Right lobe of liver (tissue), 6 donors: ENCODE data around the gene CREB3L2. TPM values are rescaled to one million over a fixed set of nuclear protein-coding genes. Genes with fewer than 3 reads are reported as not detected.

Source experiments
- ATAC-seq, 4 donors: fragments of 200-7000 bp; cut with Tn5 transposase; one replicate each; pipeline ENCODE4 v1.9.1; 2020; ENCODE audit warnings: mild to moderate bottlenecking in 4 of 4, moderate library complexity in 4 of 4
- DNase-seq, 3 donors: peaks; one replicate each; pipeline ENCODE4 v3.0.0-alpha.2; 2020
- H3K27ac ChIP-seq, 3 donors: fragments of 200-600 bp; one replicate each; pipeline ENCODE4 v1.8.0; 2022
- H3K27me3 ChIP-seq, 2 donors: fragments of 200-600 bp; one replicate each; pipeline ENCODE4 v1.8.0; 2022
- H3K36me3 ChIP-seq, 4 donors: fragments of 200-600 bp; sonication (generic) in 1 of 4; one replicate each; pipeline versions ENCODE4 v1.5.1 to v1.8.0; 2017 to 2022; ENCODE audit warnings: control low read depth in 1 of 4
- H3K4me1 ChIP-seq, 4 donors: fragments of 200-600 bp; sonication (generic) in 1 of 4; one replicate each; pipeline versions ENCODE4 v1.5.1 to v1.8.0; 2017 to 2022; ENCODE audit warnings: control low read depth in 1 of 4
- H3K4me3 ChIP-seq, 3 donors: fragments of 200-600 bp; one replicate each; pipeline ENCODE4 v1.8.0; 2022
- H3K9me3 ChIP-seq, 4 donors: fragments of 200-600 bp; sonication (generic) in 1 of 4; one replicate each; pipeline versions ENCODE4 v1.5.1 to v1.8.0; 2017 to 2022; ENCODE audit warnings: control low read depth in 1 of 4
- POLR2A ChIP-seq: fragments of 450-650 bp; IDR thresholded peaks from one replicate; pipeline ENCODE4 v1.6.1; 2017; ENCODE audit warnings: antibody characterized with exemption, mild to moderate bottlenecking
- WGBS: methylation state at CpG from one replicate; pipeline ENCODE4 v1.1.6; 2018; ENCODE audit warnings: low coverage, low lambda C conversion rate; ENCODE audit not compliant: insufficient coverage; ENCODE audit errors: missing lambda C conversion rate; 5-methylcytosine and 5-hydroxymethylcytosine counted together
- intact Hi-C, 2 donors: fragments of 100-400 bp; cut with DNase I; formaldehyde crosslinking; loops; one replicate each; pipeline versions ENCODE4 v1.11.2 to v1.14.1; 2022
- total RNA-seq, 6 experiments: library from RNA; depleted of rRNA in 2 of 6; stranded (reverse); fragments of >200 nt in 2 of 6; fragmentation: NEBNext Ultra II Directional in 3 of 6; extraction: Animal tissue kit (Norgen Biotek cat#: 25700) in 3 of 6; gene quantifications; one replicate each; pipeline versions ENCODE4 v1.1.0 to v1.2.4, GENCODE V29; 2016 to 2023
- TF ChIP-seq, protein P1 (sequence below), 4 donors: fragments of 200-600 bp in 3 of 4; fragments of 450-650 bp in 1 of 4; IDR thresholded peaks; one replicate each; pipeline versions ENCODE4 v1.5.1 to v1.8.0; 2016 to 2022; ENCODE audit warnings: antibody characterized with exemption in 4 of 4, mild to moderate bottlenecking in 2 of 4
- donor health status: DM: no; HTN: yes; CAD: no.
- donor health status: DM: no; HTN: no; CAD: no.
- donor health status: DM: no; HTN: no; CAD: no.
- donor health status: DM: no; HTN: yes; CAD: no.
- donor health status: DM: no; HTN: yes; CAD: no.

Gene CREB3L2
- total RNA-seq, 6 experiments from 2014 or later: 11.5 to 29.9 (median 18.2) TPM

DNA sequence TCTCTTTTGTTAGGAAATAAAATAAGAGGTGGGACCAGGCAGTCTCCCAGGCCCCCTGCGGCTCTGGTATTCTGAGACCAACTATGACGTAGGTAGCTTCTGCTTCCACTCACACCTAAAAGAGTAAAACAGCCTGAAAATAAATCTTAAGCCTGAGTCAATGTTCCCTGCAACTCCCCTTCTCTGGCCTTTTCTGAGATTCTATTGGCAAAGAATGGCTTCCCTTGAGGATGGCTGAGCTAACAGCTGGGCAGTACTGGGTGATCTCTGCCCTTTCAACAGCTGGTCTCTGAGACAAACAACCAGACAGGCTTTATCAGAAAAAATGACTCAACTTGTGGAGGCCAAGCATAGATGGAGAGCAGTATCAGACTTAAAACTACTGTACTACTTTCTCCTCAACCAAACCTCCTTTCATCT lies 58.7 kb downstream of the CREB3L2 start:
- WGBS: 80% methylated on average over 1 of the region's 2 CpGs

DNA sequence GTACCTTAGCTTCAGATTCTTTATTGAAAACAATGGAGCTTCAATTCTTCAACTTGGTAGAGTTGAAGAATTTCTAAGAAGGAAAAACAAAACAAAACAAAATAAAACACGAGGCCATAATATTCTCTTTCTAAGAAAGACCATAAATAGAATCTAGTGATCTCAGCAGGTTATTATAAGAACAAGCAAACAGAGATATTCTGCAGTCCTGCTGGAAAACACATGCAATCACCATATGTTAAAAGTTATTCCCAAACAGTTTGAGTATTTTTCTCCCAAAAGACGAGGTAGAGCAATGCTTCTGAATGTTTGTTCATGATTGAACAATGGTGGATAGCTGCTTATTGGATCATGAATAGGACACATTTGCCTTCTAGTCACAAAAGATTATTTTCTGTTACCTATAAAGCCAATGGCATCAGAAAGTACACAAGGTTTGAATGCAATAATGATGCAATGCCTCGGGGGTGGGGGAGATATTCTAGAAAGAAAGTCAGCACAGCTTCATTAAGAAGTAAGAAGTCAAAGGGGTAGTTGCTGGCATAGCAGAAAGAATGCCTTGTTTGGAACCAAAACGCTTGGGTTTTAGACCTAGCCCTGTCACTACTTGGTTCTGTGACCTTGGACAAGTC lies 59.3 kb downstream of the CREB3L2 start:
- 35% methylated on average over 4 of the region's 4 CpGs for WGBS
- ATAC-seq (no peak), DNase-seq (no peak)
- Histone ChIP-seq H3K27ac (no peak overlapping the region), H3K36me3 (no peaks in the 10 kb centered on the region), H3K9me3 (no peaks in the 10 kb centered on the region), H3K4me1 (peaks cover 0 to 36% (median 5%) of the 10 kb centered on the region in 4 donors), H3K27me3 (no peaks in the 10 kb centered on the region), H3K4me3 (no peak overlapping the region)
- TF ChIP-seq, protein P1, sequence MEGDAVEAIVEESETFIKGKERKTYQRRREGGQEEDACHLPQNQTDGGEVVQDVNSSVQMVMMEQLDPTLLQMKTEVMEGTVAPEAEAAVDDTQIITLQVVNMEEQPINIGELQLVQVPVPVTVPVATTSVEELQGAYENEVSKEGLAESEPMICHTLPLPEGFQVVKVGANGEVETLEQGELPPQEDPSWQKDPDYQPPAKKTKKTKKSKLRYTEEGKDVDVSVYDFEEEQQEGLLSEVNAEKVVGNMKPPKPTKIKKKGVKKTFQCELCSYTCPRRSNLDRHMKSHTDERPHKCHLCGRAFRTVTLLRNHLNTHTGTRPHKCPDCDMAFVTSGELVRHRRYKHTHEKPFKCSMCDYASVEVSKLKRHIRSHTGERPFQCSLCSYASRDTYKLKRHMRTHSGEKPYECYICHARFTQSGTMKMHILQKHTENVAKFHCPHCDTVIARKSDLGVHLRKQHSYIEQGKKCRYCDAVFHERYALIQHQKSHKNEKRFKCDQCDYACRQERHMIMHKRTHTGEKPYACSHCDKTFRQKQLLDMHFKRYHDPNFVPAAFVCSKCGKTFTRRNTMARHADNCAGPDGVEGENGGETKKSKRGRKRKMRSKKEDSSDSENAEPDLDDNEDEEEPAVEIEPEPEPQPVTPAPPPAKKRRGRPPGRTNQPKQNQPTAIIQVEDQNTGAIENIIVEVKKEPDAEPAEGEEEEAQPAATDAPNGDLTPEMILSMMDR (IDR thresholded peaks at IDR 0.05): no peak
- no peak for TF ChIP-seq POLR2A
- intact Hi-C loops: no loop called here

More for the DNA sequence above, 58.7 kb downstream of the CREB3L2 start:
- intact Hi-C loops: no loop called here
- H3K36me3 ChIP-seq: no peaks in the 10 kb centered on the region
- DNase-seq (no peak), ATAC-seq (peak; percentile 29 to 63 (median 41))
- H3K4me3 ChIP-seq: no peak overlapping the region
- no peak for TF ChIP-seq POLR2A
- TF ChIP-seq, protein P1 (IDR thresholded peaks at IDR 0.05): no peak
- peaks cover 0 to 41% (median 8%) of the 10 kb centered on the region in 4 donors for H3K4me1 ChIP-seq
- H3K9me3 ChIP-seq: no peaks in the 10 kb centered on the region
- no peak overlapping the region for H3K27ac ChIP-seq
- H3K27me3 ChIP-seq: no peaks in the 10 kb centered on the region

DNA sequence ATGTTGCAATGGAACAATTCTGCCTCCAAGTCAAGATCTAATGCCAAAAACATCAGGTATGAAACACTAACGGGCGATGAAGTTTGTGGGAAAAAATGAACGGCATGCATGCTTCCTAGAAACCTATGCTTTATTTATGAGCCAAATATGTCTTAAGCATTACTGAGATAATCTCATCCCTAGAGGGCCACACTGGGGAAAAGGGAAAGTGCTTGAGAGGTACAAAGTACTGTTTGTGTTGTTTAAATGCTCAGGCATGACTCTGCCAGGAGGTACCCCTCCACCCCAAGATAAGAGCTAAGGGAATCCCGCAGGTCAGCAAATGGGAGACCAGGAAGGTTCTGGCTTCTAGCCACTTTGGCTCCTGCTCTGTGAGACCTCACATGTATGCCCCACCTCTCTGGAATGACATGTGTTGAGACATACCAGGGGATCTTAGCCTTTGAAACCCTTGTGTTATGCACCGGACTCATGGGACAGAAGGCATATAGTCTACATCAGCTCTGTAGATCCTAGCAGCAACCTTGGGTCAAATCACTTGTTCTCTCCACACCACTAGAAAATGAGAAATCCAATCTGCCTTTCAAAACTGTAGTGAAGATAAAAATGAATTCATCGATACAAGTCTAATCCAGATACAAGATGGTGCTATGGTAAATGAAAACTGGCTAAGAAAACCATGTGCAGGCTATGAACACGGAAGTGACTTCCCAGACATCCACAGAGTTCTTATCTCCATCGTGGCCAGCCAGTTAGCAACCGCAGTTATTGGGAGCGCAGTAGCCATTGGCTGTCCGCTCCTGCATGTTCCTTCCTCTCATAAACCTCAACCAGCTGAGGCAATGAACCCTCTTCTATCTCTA lies 61.0 kb downstream of the CREB3L2 start:
- Histone ChIP-seq H3K4me1 (peaks cover 0 to 42% (median 5%) of the 10 kb centered on the region in 4 donors), H3K36me3 (no peaks in the 10 kb centered on the region), H3K9me3 (no peaks in the 10 kb centered on the region), H3K4me3 (no peak overlapping the region), H3K27ac (no peak overlapping the region), H3K27me3 (no peaks in the 10 kb centered on the region)
- no peak for TF ChIP-seq POLR2A
- TF ChIP-seq, protein P1 (IDR thresholded peaks at IDR 0.05): peak in 1 of 4 donors; percentile 8
- ATAC-seq: peak; percentile 70 to 78 (median 75)
- intact Hi-C loops: no loop called here
- 67% methylated on average over 10 of the region's 11 CpGs for WGBS
- peak in 1 of 3 donors; percentile 60 for DNase-seq

DNA sequence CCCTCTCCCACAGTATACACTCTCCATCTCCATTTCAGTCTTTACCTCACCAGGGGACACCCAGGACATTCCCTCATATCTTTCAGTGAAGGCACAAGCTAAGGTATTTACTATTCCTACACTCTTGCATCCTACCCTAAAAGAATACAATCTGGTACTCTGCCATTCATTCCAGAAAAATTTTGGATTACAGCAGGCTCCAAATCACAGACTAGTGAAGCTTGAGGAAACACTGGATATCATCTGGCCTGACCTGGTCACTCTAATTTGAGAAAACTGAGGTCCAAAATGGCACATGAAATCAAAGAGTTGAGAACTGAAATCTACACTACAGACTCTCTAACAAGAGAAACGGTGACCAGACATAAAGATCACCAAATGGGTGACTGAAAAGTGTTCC lies 61.7 kb downstream of the CREB3L2 start:
- Histone ChIP-seq H3K27me3 (no peaks in the 10 kb centered on the region), H3K4me1 (peaks cover 0 to 42% (median 5%) of the 10 kb centered on the region in 4 donors), H3K4me3 (no peak overlapping the region), H3K36me3 (no peaks in the 10 kb centered on the region), H3K9me3 (no peaks in the 10 kb centered on the region), H3K27ac (no peak overlapping the region)
- intact Hi-C loops: no loop called here
- DNase-seq: no peak
- 56% methylated on average over 1 of the region's 1 CpG for WGBS
- TF ChIP-seq, protein P1 (IDR thresholded peaks at IDR 0.05): no peak
- no peak for TF ChIP-seq POLR2A
- no peak for ATAC-seq
